Sigmoid colon (tissue), 7 donors: Measurements from ENCODE around the gene EHD3. TPM values are rescaled to one million over a fixed set of nuclear protein-coding genes. Genes with fewer than 3 reads are reported as not detected.

Experiments used
- DNase-seq: peaks from one replicate; pipeline ENCODE4 v3.0.0-alpha.2; 2019
- H3K27ac ChIP-seq, 4 donors: fragments of 200-600 bp; sonication (generic); one replicate each; pipeline ENCODE4 v1.5.1; 2016 to 2019; ENCODE audit warnings: mild to moderate bottlenecking in 1 of 4
- H3K27me3 ChIP-seq, 3 donors: fragments of 200-600 bp; sonication (generic); one replicate each; pipeline ENCODE4 v1.5.1; 2019; ENCODE audit warnings: mild to moderate bottlenecking in 1 of 3
- H3K36me3 ChIP-seq, 4 donors: fragments of 200-600 bp; sonication (generic); one replicate each; pipeline ENCODE4 v1.5.1; 2016 to 2019
- H3K4me1 ChIP-seq, 4 donors: fragments of 200-600 bp; sonication (generic); one replicate each; pipeline ENCODE4 v1.5.1; 2017 to 2019
- H3K4me3 ChIP-seq, 4 donors: fragments of 200-600 bp; sonication (generic); one replicate each; pipeline ENCODE4 v1.5.1; 2017 to 2019; ENCODE audit warnings: mild to moderate bottlenecking in 2 of 4, moderate library complexity in 1 of 4
- H3K9me3 ChIP-seq, 4 donors: fragments of 200-600 bp in 3 of 4; sonication (generic) in 3 of 4; one replicate each; pipeline versions ENCODE4 v1.5.1 to v1.6.1; 2013 to 2019
- EP300 ChIP-seq, 4 donors: sonication (generic); formaldehyde crosslinking; IDR thresholded peaks; one replicate each; pipeline ENCODE4 v1.6.1; 2017; ENCODE audit warnings: antibody characterized with exemption in 4 of 4
- POLR2A ChIP-seq, 2 donors: fragments of 450-650 bp; IDR thresholded peaks; one replicate each; pipeline ENCODE4 v1.6.1; 2016; ENCODE audit warnings: antibody characterized with exemption in 2 of 2, mild to moderate bottlenecking in 2 of 2, moderate library complexity in 2 of 2
- POLR2AphosphoS5 ChIP-seq, 4 donors: sonication (generic); formaldehyde crosslinking; IDR thresholded peaks; one replicate each; pipeline ENCODE4 v1.6.1; 2017; ENCODE audit warnings: antibody characterized with exemption in 4 of 4
- WGBS, 2 donors: extraction: QIAGEN DNeasy Blood & Tissue Kit; methylation state at CpG; one replicate each; pipeline ENCODE4 v1.1.7; 2013; 5-methylcytosine and 5-hydroxymethylcytosine counted together
- intact Hi-C: fragments of 100-400 bp; cut with DNase I; formaldehyde crosslinking; loops from one replicate; pipeline ENCODE4 v1.15.1; 2023
- polyA plus RNA-seq, 3 donors: library from polyadenylated mRNA; stranded (reverse); fragments of 200-250 nt; gene quantifications; one replicate each; pipeline ENCODE4 v1.2.3, GENCODE V29; 2013
- total RNA-seq, 4 donors: library from RNA; depleted of rRNA; stranded (reverse); fragments of >200 nt; gene quantifications; one replicate each; pipeline ENCODE4 v1.1.0, GENCODE V29; 2016
- TF ChIP-seq, protein P1 (sequence below), 4 experiments: fragments of 450-650 bp in 3 of 4; fragments of 200-600 bp in 1 of 4; IDR thresholded peaks; one replicate each; pipeline ENCODE4 v1.5.1; 2016 to 2019; ENCODE audit warnings: antibody characterized with exemption in 4 of 4, mild to moderate bottlenecking in 3 of 4, moderate library complexity in 2 of 4
- donor health status: healthy with polysubstance abuse.
- donor health status: Bipolar disorder and iron deficiency.
- donor health status: healthy.

The EHD3 gene
- total and polyA plus RNA-seq, 7 donors: 0.60 to 7.8 (median 3.7) TPM

DNA sequence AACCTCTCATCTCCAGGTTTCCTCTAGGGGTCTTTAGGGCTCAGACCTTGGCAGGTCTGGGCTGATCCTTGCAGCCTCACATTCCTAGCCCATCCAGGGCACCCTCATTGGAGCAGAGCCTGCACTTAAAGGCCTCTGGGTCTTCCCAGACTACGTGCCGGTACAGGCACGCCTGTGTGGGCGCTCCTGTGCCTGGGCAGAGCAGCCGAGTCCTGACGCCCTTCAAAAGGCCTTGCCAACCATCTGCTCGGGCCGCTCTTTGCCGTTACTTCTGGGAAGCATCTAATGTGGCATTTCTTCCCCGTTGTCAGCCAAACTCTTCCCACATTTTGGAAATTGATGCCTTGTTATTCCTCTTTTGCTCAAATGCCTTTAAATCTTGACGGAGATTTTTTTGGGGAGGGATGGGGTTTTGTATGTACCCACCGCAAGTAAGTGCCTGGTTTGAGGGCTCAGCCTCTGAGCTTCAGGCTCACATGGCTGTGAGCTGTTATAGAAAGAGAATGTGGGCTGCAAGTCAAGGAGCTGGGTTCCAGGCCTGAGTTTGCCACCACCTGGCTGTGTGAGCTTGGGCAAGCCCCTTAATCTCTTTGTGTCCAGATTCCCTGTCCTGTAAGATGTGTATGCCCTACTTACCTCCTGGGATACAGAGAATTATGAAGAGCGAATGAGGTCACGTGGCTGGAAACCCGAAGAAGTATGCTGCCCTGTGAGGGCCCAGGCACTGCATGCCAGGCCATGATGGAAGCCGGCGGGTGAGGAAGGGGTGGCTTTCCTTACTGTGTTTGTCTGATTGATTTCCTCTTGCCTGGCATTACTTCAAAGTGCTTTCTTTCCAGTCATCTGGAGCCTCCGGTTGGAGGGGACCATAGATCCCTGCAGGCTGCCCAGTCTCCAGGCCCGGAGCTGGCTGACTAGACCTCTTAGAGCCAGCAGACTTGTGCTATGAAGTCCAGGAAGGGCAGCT lies 20.6 kb downstream of the EHD3 start:
- intact Hi-C loops: no loop called here
- Histone ChIP-seq H3K4me3 (no peak overlapping the region), H3K27me3 (no peaks in the 10 kb centered on the region), H3K27ac (no peak overlapping the region), H3K4me1 (no peaks in the 10 kb centered on the region), H3K9me3 (no peaks in the 10 kb centered on the region), H3K36me3 (no peaks in the 10 kb centered on the region)
- DNase-seq: no peak
- 94 to 95% methylated on average over 19 of the region's 19 CpGs for WGBS, 2 donors
- TF ChIP-seq, protein P1, sequence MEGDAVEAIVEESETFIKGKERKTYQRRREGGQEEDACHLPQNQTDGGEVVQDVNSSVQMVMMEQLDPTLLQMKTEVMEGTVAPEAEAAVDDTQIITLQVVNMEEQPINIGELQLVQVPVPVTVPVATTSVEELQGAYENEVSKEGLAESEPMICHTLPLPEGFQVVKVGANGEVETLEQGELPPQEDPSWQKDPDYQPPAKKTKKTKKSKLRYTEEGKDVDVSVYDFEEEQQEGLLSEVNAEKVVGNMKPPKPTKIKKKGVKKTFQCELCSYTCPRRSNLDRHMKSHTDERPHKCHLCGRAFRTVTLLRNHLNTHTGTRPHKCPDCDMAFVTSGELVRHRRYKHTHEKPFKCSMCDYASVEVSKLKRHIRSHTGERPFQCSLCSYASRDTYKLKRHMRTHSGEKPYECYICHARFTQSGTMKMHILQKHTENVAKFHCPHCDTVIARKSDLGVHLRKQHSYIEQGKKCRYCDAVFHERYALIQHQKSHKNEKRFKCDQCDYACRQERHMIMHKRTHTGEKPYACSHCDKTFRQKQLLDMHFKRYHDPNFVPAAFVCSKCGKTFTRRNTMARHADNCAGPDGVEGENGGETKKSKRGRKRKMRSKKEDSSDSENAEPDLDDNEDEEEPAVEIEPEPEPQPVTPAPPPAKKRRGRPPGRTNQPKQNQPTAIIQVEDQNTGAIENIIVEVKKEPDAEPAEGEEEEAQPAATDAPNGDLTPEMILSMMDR (IDR thresholded peaks at IDR 0.05): no peak
- TF ChIP-seq POLR2A (IDR thresholded peaks at IDR 0.05) (no peak), EP300 (IDR thresholded peaks at IDR 0.05) (no peak), POLR2AphosphoS5 (IDR thresholded peaks at IDR 0.05) (no peak)

GRCh38 chr2:31255911-31256571 lies 22.1 kb downstream of the EHD3 start:
- no peak overlapping the region for H3K27ac ChIP-seq
- H3K4me3 ChIP-seq: no peak overlapping the region
- 46 to 65% methylated on average over 11 of the region's 11 CpGs for WGBS, 2 donors
- no peaks in the 10 kb centered on the region for H3K27me3 ChIP-seq
- H3K4me1 ChIP-seq: no peaks in the 10 kb centered on the region
- TF ChIP-seq, protein P1 (IDR thresholded peaks at IDR 0.05): no peak
- TF ChIP-seq POLR2AphosphoS5 (IDR thresholded peaks at IDR 0.05): no peak
- TF ChIP-seq EP300 (IDR thresholded peaks at IDR 0.05): no peak
- TF ChIP-seq POLR2A (IDR thresholded peaks at IDR 0.05): no peak
- H3K9me3 ChIP-seq: no peaks in the 10 kb centered on the region
- no peaks in the 10 kb centered on the region for H3K36me3 ChIP-seq
- intact Hi-C loops: no loop called here
- no peak for DNase-seq

DNA sequence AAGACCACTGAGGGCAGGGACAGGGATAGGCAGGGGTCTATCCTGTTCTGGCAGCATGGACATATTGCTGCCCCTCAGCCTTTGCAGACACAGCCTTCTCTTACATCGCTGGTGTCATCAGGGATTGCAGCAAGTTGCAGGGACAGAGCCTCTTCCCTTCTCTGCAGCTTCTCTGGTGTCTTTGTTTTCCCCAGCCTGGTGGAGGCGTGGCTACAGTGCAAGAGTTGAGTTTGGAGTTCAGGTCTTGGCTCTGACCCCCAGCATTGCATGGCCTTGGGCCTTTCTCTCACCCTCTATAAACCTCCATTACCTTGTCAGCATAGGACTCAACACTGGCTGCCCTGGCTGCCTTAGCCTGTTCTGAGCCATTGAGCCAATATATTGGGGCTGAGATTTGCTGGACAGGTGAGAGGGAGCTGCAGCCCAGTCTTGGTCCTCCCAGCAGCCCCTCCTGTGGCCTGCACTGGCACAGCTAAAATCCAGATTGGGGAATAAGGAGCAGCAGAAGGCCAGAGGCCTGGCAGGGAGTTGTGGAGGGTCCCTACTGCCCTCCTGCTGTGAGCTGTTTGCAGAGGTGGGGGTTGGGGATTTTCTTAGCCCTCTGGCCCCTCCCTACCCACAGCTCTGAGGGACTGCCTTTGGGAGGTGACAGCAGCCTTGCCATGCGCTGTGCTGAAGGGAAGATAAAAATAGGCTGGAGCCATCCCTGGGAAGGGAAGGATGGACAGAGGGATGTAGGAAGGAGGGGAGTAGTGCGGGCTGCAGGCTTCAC lies 22.8 kb downstream of the EHD3 start:
- no peaks in the 10 kb centered on the region for H3K36me3 ChIP-seq
- TF ChIP-seq POLR2AphosphoS5 (IDR thresholded peaks at IDR 0.05) (no peak), EP300 (IDR thresholded peaks at IDR 0.05) (no peak), POLR2A (IDR thresholded peaks at IDR 0.05) (no peak)
- TF ChIP-seq, protein P1 (IDR thresholded peaks at IDR 0.05): no peak
- H3K4me3 ChIP-seq: no peak overlapping the region
- H3K27me3 ChIP-seq: no peaks in the 10 kb centered on the region
- intact Hi-C loops: no loop called here
- WGBS, 2 donors: 82 to 84% methylated on average over 4 of the region's 4 CpGs
- no peak overlapping the region for H3K27ac ChIP-seq
- no peak for DNase-seq
- no peaks in the 10 kb centered on the region for H3K9me3 ChIP-seq
- no peaks in the 10 kb centered on the region for H3K4me1 ChIP-seq

- WGBS, 2 donors: 70 to 71% methylated on average over 5 of the region's 5 CpGs
- no peaks in the 10 kb centered on the region for H3K27me3 ChIP-seq
- no peak for DNase-seq
Observed at GRCh38 chr2:31258351-31258750, 24.4 kb downstream of the EHD3 start.

More at GRCh38 chr2:31258351-31258750, 24.4 kb downstream of the EHD3 start:
- H3K4me3 ChIP-seq: no peak overlapping the region
- no peaks in the 10 kb centered on the region for H3K4me1 ChIP-seq
- H3K9me3 ChIP-seq: no peaks in the 10 kb centered on the region
- no peak overlapping the region for H3K27ac ChIP-seq
- no peaks in the 10 kb centered on the region for H3K36me3 ChIP-seq
- intact Hi-C loops: no loop called here
- TF ChIP-seq, protein P1 (IDR thresholded peaks at IDR 0.05): no peak
- TF ChIP-seq EP300 (IDR thresholded peaks at IDR 0.05) (no peak), POLR2A (IDR thresholded peaks at IDR 0.05) (no peak), POLR2AphosphoS5 (IDR thresholded peaks at IDR 0.05) (no peak)
